Panc1 (cell line): ENCODE results near the gene HOXB13. TPM values are rescaled to one million over a fixed set of nuclear protein-coding genes. Genes with fewer than 3 reads are reported as not detected.

ENCODE experiments used
- ATAC-seq: fragments of 200-7000 bp; cut with Tn5 transposase; 2 replicates; pipeline ENCODE4 v1.9.1; 2020; ENCODE audit warnings: mild to moderate bottlenecking, moderate library complexity
- BruUV-seq: library from RNA; stranded (reverse); fragments of 400-500 nt; replicated peaks from 2 replicates; lab custom pipeline; 2021; lab: Mats Ljungman, UMichigan
- CTCF ChIA-PET: fragments of 300-600 bp; sonication (Branson Sonifier 250); formaldehyde crosslinking; loops from one replicate; lab custom pipeline; 2022; ENCODE audit warnings: antibody characterized with exemption; lab: Charles Lee
- POLR2A ChIA-PET: fragments of 300-600 bp; sonication (Branson Sonifier 250); formaldehyde crosslinking; loops from one replicate; lab custom pipeline; 2022; ENCODE audit warnings: antibody characterized with exemption; lab: Charles Lee
- DNase-seq: peaks from one replicate; pipeline ENCODE4 v3.0.0-alpha.2; 2010; ENCODE audit warnings: low read depth, low spot score
- H3K27ac ChIP-seq: 2 replicates; pipeline ENCODE4 v1.5.1; 2011; ENCODE audit warnings: mild to moderate bottlenecking, low read length, inconsistent platforms
- H3K27me3 ChIP-seq: fragments of 200-500 bp; sonication (Bioruptor generic); 2 replicates; pipeline ENCODE4 v1.6.0; 2014; ENCODE audit warnings: low read length, inconsistent platforms; ENCODE audit not compliant: control insufficient read depth, insufficient read depth
- H3K36me3 ChIP-seq: fragments of 200-500 bp; sonication (Bioruptor generic); 2 replicates; pipeline ENCODE4 v1.5.1; 2014; ENCODE audit warnings: inconsistent platforms, mild to moderate bottlenecking, low read length, moderate library complexity; ENCODE audit not compliant: control insufficient read depth, insufficient read depth
- H3K4me1 ChIP-seq: 2 replicates; pipeline ENCODE4 v1.5.1; 2011; ENCODE audit warnings: inconsistent platforms, mild to moderate bottlenecking, low read length, moderate library complexity; ENCODE audit not compliant: control insufficient read depth, insufficient read depth
- H3K4me3 ChIP-seq, 2 experiments: 2 replicates each; pipeline ENCODE4 v1.5.1; 2011 to 2012; ENCODE audit warnings: low read depth in 2 of 2, low read length in 2 of 2, mild to moderate bottlenecking in 2 of 2, inconsistent platforms in 1 of 2, moderate library complexity in 1 of 2
- H3K9me3 ChIP-seq: fragments of 200-500 bp; sonication (Bioruptor generic); 2 replicates; pipeline ENCODE4 v1.5.1; 2014; ENCODE audit warnings: low read depth, mild to moderate bottlenecking, inconsistent platforms, low read length, moderate library complexity; ENCODE audit not compliant: control insufficient read depth, insufficient read depth
- POLR2AphosphoS5 ChIP-seq: IDR thresholded peaks from 2 replicates; pipeline ENCODE4 v1.6.1; 2012; ENCODE audit warnings: mild to moderate bottlenecking, low read depth, low read length, moderate library complexity
- SIN3A ChIP-seq: IDR thresholded peaks from 2 replicates; pipeline ENCODE4 v1.6.1; 2012; ENCODE audit warnings: low read depth, mild to moderate bottlenecking, low read length, moderate library complexity, borderline replicate concordance; ENCODE audit not compliant: insufficient read depth
- TCF7L2 ChIP-seq: IDR thresholded peaks from 2 replicates; pipeline ENCODE4 v1.6.1; 2011; ENCODE audit warnings: mild to moderate bottlenecking, low read depth, low read length, inconsistent platforms
- in situ Hi-C: cut with HindIII; loops from 2 replicates; pipeline ENCODE4 v1.10.0; 2016; ENCODE audit warnings: low sequenced_read_pairs, low pct_unique_long_range_greater_than_20kb
- intact Hi-C: fragments of 100-400 bp; cut with micrococcal nuclease; formaldehyde crosslinking; loops from one replicate; pipeline ENCODE4 v1.10.0; 2022; ENCODE audit not compliant: unreplicated experiment
- total RNA-seq: library from RNA; stranded (reverse); gene quantifications from one replicate; pipeline ENCODE4 v1.2.1, GENCODE V29; 2021; ENCODE audit not compliant: unreplicated experiment
- TF ChIP-seq, protein P1 (sequence below): fragments of 450-650 bp; IDR thresholded peaks from 2 replicates; pipeline ENCODE4 v1.5.1; 2017; ENCODE audit warnings: mild to moderate bottlenecking
- TF ChIP-seq, protein P2 (sequence below), 2 experiments: IDR thresholded peaks; 2 replicates each; pipeline ENCODE4 v1.6.1; 2011 to 2012; ENCODE audit warnings: low read depth in 2 of 2, control low read depth in 1 of 2, low read length in 1 of 2, mild to moderate bottlenecking in 1 of 2, moderate library complexity in 1 of 2; ENCODE audit not compliant: insufficient read depth in 1 of 2

The HOXB13 gene
- total RNA-seq, 1 experiment from 2014 or later, result 8.1 TPM

DNA sequence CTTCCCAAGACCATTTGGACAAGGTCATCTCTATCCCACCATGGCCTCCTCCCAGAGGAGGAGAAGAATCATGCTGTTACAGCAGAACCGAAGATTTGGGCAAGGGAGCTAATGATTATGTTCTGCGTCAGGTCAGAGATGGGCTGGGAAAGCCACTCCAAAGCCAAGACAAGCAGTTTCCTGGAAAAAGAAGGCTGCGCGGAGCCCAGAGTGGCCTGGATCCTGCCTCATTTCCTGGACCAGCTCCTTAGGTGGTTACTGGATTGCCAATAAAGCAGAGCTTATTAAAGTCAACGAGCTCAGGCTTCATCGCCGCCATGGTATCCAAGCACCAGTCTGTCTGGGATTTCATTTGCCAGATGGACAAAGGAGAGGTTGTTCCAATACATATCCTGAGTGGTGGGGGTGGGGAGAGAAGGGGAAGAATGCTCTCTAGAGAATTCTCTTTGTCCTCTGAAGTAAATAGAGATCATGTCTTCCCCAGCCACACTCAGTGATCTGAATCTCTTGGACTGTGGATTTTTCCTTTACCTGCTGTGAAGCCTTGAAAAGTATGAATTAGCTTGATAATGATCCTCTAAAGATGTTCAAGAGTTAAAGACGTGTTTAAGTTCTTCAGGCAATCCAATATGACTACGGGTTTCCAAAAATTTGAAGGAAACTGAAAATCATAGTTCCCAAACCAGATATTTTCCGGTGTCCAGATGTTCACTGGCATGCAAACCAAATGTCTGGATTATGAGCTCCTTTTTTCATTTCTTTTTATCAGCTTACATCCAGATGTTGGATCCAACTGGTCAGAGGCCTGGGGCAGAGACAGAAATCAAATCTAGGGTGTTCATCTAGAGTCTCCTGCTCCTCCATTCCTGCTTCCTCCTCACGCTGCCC, 23.9 kb downstream of the HOXB13 start:
- ChIA-PET CTCF (interaction anchor here (0.6 to 2.0 kb wide), 4 partner anchors 11 to 26 kb away, joined by 3 to 7 read pairs (median 5); no protein-coding TSS in a partner anchor), POLR2A (interaction anchor here (0.5 to 0.6 kb wide), 4 partner anchors 52 to 184 kb away, joined by 3 to 5 read pairs (median 3); no protein-coding TSS in a partner anchor)
- Histone ChIP-seq H3K4me1 (no peaks in the 10 kb centered on the region), H3K27me3 (no peaks in the 10 kb centered on the region), H3K36me3 (no peaks in the 10 kb centered on the region), H3K9me3 (no peaks in the 10 kb centered on the region), H3K4me3 (no peak overlapping the region), H3K27ac (no peak overlapping the region)
- BruUV-seq, result no TSS peak
- DNase-seq, result no peak
- TF ChIP-seq POLR2AphosphoS5, result no peak
- no peak for TF ChIP-seq TCF7L2
- no peak for TF ChIP-seq SIN3A
- TF ChIP-seq, protein P1, sequence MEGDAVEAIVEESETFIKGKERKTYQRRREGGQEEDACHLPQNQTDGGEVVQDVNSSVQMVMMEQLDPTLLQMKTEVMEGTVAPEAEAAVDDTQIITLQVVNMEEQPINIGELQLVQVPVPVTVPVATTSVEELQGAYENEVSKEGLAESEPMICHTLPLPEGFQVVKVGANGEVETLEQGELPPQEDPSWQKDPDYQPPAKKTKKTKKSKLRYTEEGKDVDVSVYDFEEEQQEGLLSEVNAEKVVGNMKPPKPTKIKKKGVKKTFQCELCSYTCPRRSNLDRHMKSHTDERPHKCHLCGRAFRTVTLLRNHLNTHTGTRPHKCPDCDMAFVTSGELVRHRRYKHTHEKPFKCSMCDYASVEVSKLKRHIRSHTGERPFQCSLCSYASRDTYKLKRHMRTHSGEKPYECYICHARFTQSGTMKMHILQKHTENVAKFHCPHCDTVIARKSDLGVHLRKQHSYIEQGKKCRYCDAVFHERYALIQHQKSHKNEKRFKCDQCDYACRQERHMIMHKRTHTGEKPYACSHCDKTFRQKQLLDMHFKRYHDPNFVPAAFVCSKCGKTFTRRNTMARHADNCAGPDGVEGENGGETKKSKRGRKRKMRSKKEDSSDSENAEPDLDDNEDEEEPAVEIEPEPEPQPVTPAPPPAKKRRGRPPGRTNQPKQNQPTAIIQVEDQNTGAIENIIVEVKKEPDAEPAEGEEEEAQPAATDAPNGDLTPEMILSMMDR, result no peak
- TF ChIP-seq, protein P2, sequence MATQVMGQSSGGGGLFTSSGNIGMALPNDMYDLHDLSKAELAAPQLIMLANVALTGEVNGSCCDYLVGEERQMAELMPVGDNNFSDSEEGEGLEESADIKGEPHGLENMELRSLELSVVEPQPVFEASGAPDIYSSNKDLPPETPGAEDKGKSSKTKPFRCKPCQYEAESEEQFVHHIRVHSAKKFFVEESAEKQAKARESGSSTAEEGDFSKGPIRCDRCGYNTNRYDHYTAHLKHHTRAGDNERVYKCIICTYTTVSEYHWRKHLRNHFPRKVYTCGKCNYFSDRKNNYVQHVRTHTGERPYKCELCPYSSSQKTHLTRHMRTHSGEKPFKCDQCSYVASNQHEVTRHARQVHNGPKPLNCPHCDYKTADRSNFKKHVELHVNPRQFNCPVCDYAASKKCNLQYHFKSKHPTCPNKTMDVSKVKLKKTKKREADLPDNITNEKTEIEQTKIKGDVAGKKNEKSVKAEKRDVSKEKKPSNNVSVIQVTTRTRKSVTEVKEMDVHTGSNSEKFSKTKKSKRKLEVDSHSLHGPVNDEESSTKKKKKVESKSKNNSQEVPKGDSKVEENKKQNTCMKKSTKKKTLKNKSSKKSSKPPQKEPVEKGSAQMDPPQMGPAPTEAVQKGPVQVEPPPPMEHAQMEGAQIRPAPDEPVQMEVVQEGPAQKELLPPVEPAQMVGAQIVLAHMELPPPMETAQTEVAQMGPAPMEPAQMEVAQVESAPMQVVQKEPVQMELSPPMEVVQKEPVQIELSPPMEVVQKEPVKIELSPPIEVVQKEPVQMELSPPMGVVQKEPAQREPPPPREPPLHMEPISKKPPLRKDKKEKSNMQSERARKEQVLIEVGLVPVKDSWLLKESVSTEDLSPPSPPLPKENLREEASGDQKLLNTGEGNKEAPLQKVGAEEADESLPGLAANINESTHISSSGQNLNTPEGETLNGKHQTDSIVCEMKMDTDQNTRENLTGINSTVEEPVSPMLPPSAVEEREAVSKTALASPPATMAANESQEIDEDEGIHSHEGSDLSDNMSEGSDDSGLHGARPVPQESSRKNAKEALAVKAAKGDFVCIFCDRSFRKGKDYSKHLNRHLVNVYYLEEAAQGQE (IDR thresholded peaks at IDR 0.05; ENCODE audit: insufficient read depth in 1 of 2, low read depth in 2 of 2, low read length in 1 of 2), result no peak
- no peak for ATAC-seq
- in situ Hi-C loops, result no loop called here
- intact Hi-C loops, result no loop called here

DNA sequence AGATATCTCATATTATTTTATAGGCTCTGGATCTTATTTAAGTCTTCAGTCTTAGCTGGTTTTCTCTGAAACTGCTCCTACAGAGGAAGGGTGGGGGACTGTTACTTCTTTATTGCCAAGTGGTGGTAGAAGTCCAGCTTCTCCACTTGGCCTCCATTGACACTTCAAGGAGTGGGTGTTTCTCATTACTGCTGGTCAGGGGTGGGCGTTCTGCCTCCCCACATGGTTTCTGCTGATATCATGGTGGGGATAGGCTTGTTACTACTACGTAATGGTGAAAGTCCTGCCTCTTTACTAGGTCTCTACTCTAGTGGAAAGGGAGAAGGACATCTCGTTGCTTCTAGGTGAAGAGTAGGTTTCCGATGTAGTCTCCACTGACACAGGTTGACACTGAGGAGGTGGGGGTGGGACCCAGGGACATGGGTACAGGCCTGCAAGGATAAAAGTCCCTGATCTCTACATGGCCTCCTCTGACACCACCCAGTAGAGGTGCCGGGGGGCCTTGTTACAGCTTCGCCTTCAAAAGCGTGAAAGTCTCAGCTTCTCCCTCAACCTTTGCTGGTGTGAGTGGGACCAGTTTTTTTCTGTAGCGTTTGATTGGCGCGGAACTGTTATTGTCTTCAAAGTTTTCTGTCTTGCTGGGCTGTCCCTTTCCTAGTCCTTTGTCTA, 26.6 kb downstream of the HOXB13 start:
- TF ChIP-seq, protein P2 (IDR thresholded peaks at IDR 0.05; ENCODE audit: insufficient read depth in 1 of 2, low read depth in 2 of 2, low read length in 1 of 2), result no peak
- TF ChIP-seq POLR2AphosphoS5 (no peak), SIN3A (no peak), TCF7L2 (no peak)
- TF ChIP-seq, protein P1, result no peak
- H3K27me3 ChIP-seq, result no peaks in the 10 kb centered on the region
- in situ Hi-C loops (no loop called here), intact Hi-C loops (no loop called here)
- ATAC-seq, result no peak
- POLR2A ChIA-PET, result no interaction called here
- H3K4me3 ChIP-seq, result no peak overlapping the region
- H3K4me1 ChIP-seq, result no peaks in the 10 kb centered on the region
- H3K36me3 ChIP-seq, result no peaks in the 10 kb centered on the region
- H3K9me3 ChIP-seq, result no peaks in the 10 kb centered on the region
- no peak for DNase-seq
- no peak overlapping the region for H3K27ac ChIP-seq
- CTCF ChIA-PET, result interaction anchor here (0.7 to 1.0 kb wide), 2 partner anchors 22 to 173 kb away, joined by 3 read pairs; no protein-coding TSS in a partner anchor
- no TSS peak for BruUV-seq
